K562 (cell line): ENCODE results near the gene PIK3R6. TPM values are rescaled to one million over a fixed set of nuclear protein-coding genes. Genes with fewer than 3 reads are reported as not detected.

ENCODE experiments used
- ATAC-seq: fragments of 200-7000 bp; cut with Tn5 transposase; 3 replicates; pipeline ENCODE4 v1.9.1; 2020; ENCODE audit warnings: moderate library complexity
- BruUV-seq: library from RNA; stranded (reverse); fragments of 400-500 nt; replicated peaks from 2 replicates; lab custom pipeline; 2021; lab: Mats Ljungman, UMichigan
- CTCF ChIA-PET: fragments of 300-600 bp; formaldehyde crosslinking; extraction: SDS; loops from one replicate; lab custom pipeline; 2021; ENCODE audit warnings: low intra/inter-chr PET ratio; lab: Yijun Ruan, JAX
- POLR2A ChIA-PET: fragments of 300-600, 350-650 bp; sonication (Branson Sonifier 250); formaldehyde crosslinking; extraction: SDS; loops from one replicate; lab custom pipeline; 2021; ENCODE audit warnings: antibody characterized with exemption, inconsistent platforms; lab: Yijun Ruan, JAX
- DNase-seq, 4 experiments: peaks; one replicate each; pipeline versions ENCODE4 v3.0.0 to v3.0.0-alpha.2; 2011 to 2018; ENCODE audit warnings: low spot score in 3 of 4, mixed read lengths in 3 of 4; ENCODE audit errors: extremely low read depth in 1 of 4
- FAIRE-seq: peaks from 2 replicates; lab custom pipeline; 2011; peaks lifted over from hg19 to GRCh38; lab: Jason Lieb, UNC
- H2AFZ ChIP-seq: 2 replicates; pipeline ENCODE4 v1.6.0; 2011; ENCODE audit warnings: low read depth, low read length, control low read depth, inconsistent platforms
- H3K27ac ChIP-seq: fragments of 200-600 bp; 3 replicates; pipeline ENCODE4 v1.8.0; 2011; ENCODE audit warnings: low read depth, mild to moderate bottlenecking, control low read depth, inconsistent platforms, low read length, moderate library complexity, mixed read lengths; ENCODE audit errors: extremely low read depth
- H3K27me3 ChIP-seq, 2 experiments: fragments of 300-600 bp in 1 of 2; 2 replicates in 1 of 2; 3 replicates in 1 of 2; pipeline versions ENCODE4 v1.6.0 to v1.8.0; 2011; ENCODE audit warnings: inconsistent platforms in 2 of 2, low read length in 2 of 2, mild to moderate bottlenecking in 1 of 2, mixed read lengths in 1 of 2, moderate library complexity in 1 of 2; ENCODE audit not compliant: control insufficient read depth in 2 of 2, insufficient read depth in 2 of 2
- H3K36me3 ChIP-seq: fragments of 300-600 bp; 3 replicates; pipeline ENCODE4 v1.8.0; 2011; ENCODE audit warnings: mild to moderate bottlenecking, low read length, inconsistent platforms; ENCODE audit not compliant: control insufficient read depth, insufficient read depth
- H3K4me1 ChIP-seq, 2 experiments: fragments of 200-600 bp in 1 of 2; replicated peaks in 1 of 2; 2 replicates in 1 of 2; 3 replicates in 1 of 2; pipeline versions ENCODE4 v1.5.1 to v1.8.0; 2011; ENCODE audit warnings: inconsistent platforms in 2 of 2, low read length in 2 of 2, mild to moderate bottlenecking in 1 of 2, mixed read lengths in 1 of 2, moderate library complexity in 1 of 2; ENCODE audit not compliant: control insufficient read depth in 2 of 2, insufficient read depth in 2 of 2
- H3K4me2 ChIP-seq: 2 replicates; pipeline ENCODE4 v1.6.1; 2011; ENCODE audit warnings: low read length, control low read depth, inconsistent platforms, mixed read lengths; ENCODE audit not compliant: insufficient read depth
- H3K4me3 ChIP-seq: fragments of 200-600 bp; sonication (generic), shearing (Covaris generic); 2 replicates; pipeline ENCODE4 v1.5.1; 2016; ENCODE audit warnings: control low read depth, inconsistent platforms
- H3K79me2 ChIP-seq: fragments of 200-600 bp; 3 replicates; pipeline ENCODE4 v1.8.0; 2011; ENCODE audit warnings: low read length, inconsistent platforms; ENCODE audit not compliant: control insufficient read depth, insufficient read depth
- H3K9ac ChIP-seq, 2 experiments: 2 replicates each; pipeline versions ENCODE4 v1.6.0 to v1.6.1; 2011; ENCODE audit warnings: low read depth in 2 of 2, low read length in 2 of 2, control low read depth in 1 of 2, inconsistent platforms in 1 of 2, mild to moderate bottlenecking in 1 of 2, mixed read lengths in 1 of 2; ENCODE audit not compliant: insufficient read depth in 1 of 2
- H3K9me1 ChIP-seq: one replicate; pipeline ENCODE4 v1.6.0; 2011; ENCODE audit warnings: inconsistent platforms, mild to moderate bottlenecking, low read length, moderate library complexity; ENCODE audit not compliant: control insufficient read depth, insufficient read depth
- H3K9me3 ChIP-seq: replicated peaks from 2 replicates; pipeline ENCODE4 v1.5.1; 2011; ENCODE audit warnings: low read depth, low read length, inconsistent platforms; ENCODE audit not compliant: control insufficient read depth, insufficient read depth
- H4K20me1 ChIP-seq: replicated peaks from 2 replicates; pipeline ENCODE4 v1.6.1; 2011; ENCODE audit warnings: low read length, inconsistent platforms, mixed read lengths; ENCODE audit not compliant: control insufficient read depth, insufficient read depth
- ARHGAP35 ChIP-seq: fragments of 450-650 bp; IDR thresholded peaks from 2 replicates; pipeline ENCODE4 v1.6.1; 2018; ENCODE audit not compliant: partially characterized antibody
- CHCHD3 ChIP-seq: fragments of 250-450 bp; sonication (Bioruptor Pico); IDR thresholded peaks from 2 replicates; pipeline ENCODE4 v2.1.2; 2022; ENCODE audit warnings: mild to moderate bottlenecking
- CHD4 ChIP-seq: fragments of 200-600 bp; sonication (generic); IDR thresholded peaks from 3 replicates; pipeline ENCODE4 v1.6.1; 2012; ENCODE audit warnings: low read depth, mild to moderate bottlenecking, mixed read lengths, low read length, inconsistent platforms; ENCODE audit not compliant: insufficient read depth, insufficient replicate concordance, poor library complexity, severe bottlenecking
- POLR2A ChIP-seq: fragments of 450-650 bp; conservative IDR thresholded peaks from 2 replicates; pipeline ENCODE4 v1.6.1; 2016
- RBM25 ChIP-seq: fragments of 200-400 bp; formaldehyde crosslinking; IDR thresholded peaks from 2 replicates; pipeline ENCODE4 v1.6.1; 2018; ENCODE audit warnings: low read length, low read depth, moderate library complexity; ENCODE audit not compliant: severe bottlenecking
- TSC22D4 ChIP-seq: fragments of 450-650 bp; IDR thresholded peaks from 2 replicates; pipeline ENCODE4 v1.6.1; 2016; ENCODE audit warnings: missing genetic modification characterization, missing biosample characterization, control low read depth
- ZNF133 ChIP-seq: fragments of 250-450 bp; sonication (Bioruptor Pico); IDR thresholded peaks from 2 replicates; pipeline ENCODE4 v1.4.0; 2020; ENCODE audit warnings: mild to moderate bottlenecking
- ZNF3 ChIP-seq: fragments of 250-450 bp; sonication (Bioruptor Pico); IDR thresholded peaks from 2 replicates; pipeline ENCODE4 v1.5.0; 2021; ENCODE audit warnings: mild to moderate bottlenecking, moderate library complexity
- WGBS: fragments of 100-300 bp; shearing (Covaris generic); methylation state at CpG from one replicate; pipeline ENCODE4 v1.1.6; 2016; ENCODE audit warnings: low coverage, mixed read lengths; ENCODE audit not compliant: insufficient coverage; ENCODE audit errors: missing lambda C conversion rate; 5-methylcytosine and 5-hydroxymethylcytosine counted together
- in situ Hi-C: fragments of 300-500 bp; cut with MboI; formaldehyde crosslinking; loops from 4 replicates; pipeline ENCODE4 v1.15.0; 2018; ENCODE audit warnings: inconsistent platforms, mixed read lengths
- intact Hi-C: fragments of 100-400 bp; cut with micrococcal nuclease; formaldehyde crosslinking; loops from 2 replicates; pipeline ENCODE4 v1.14.2; 2022
- polyA plus RNA-seq, 8 experiments: library from polyadenylated mRNA; depleted of rRNA in 4 of 8; stranded (reverse) in 5 of 8; unstranded in 3 of 8; fragments of >200 nt; fragmentation: Nextera tagmentation in 2 of 8; fragmentation: Illumina TruSeq in 1 of 8; extraction: Ambion mirVana in 2 of 8; extraction: Trizol in 1 of 8; gene quantifications; 2 replicates each; pipeline versions ENCODE4 v1.2.1 to v1.2.3, GENCODE V29; 2011 to 2014; ENCODE audit warnings: inconsistent platforms in 1 of 8, missing spikeins in 1 of 8
- total RNA-seq, 7 experiments: library from RNA; depleted of rRNA in 6 of 7; stranded (reverse); fragments of >200 nt in 6 of 7; fragmentation: Illumina TruSeq in 2 of 7; extraction: Trizol in 2 of 7; gene quantifications; 2 replicates each; pipeline versions ENCODE4 v1.2.1 to v1.2.3, GENCODE V29; 2011 to 2021; ENCODE audit warnings: low replicate concordance in 1 of 7
- TF ChIP-seq, protein P1 (sequence below): sonication (generic); formaldehyde crosslinking; IDR thresholded peaks from 2 replicates; pipeline ENCODE4 v1.8.0; 2023; ENCODE audit warnings: mild to moderate bottlenecking, missing genetic modification reagents

PIK3R6 gene
- total and polyA plus RNA-seq, 9 of the 15 experiments (the other 6 are each of a cell fraction or from before 2014, with no cell fraction given), result 0.04 TPM; not detected in 8

GRCh38 chr17:8914554-8914953 lies 47.1 kb upstream of the PIK3R6 start:
- DNase-seq, result no peak
- in situ Hi-C loops, result no loop called here
- Histone ChIP-seq H3K27ac (no peak overlapping the region), H3K9me3 (no peaks in the 10 kb centered on the region), H3K4me2 (no peak overlapping the region), H3K79me2 (no peaks in the 10 kb centered on the region), H3K9me1 (no peaks in the 10 kb centered on the region), H4K20me1 (no peaks in the 10 kb centered on the region), H2AFZ (no peak overlapping the region), H3K4me3 (no peak overlapping the region), H3K36me3 (no peaks in the 10 kb centered on the region), H3K4me1 (no peaks in the 10 kb centered on the region), H3K9ac (no peak overlapping the region), H3K27me3 (peaks cover 0 to 49% of the 10 kb centered on the region in 2 experiments; a peak in 3 of 5 replicates)
- WGBS, result 0% methylated on average over 5 of the region's 8 CpGs
- FAIRE-seq, result no peak
- ATAC-seq, result no peak
- no peak for TF ChIP-seq CHD4
- no peak for TF ChIP-seq ZNF133 (CRISPR knock-in tag)
- no peak for TF ChIP-seq ZNF3
- TF ChIP-seq TSC22D4, result no peak
- TF ChIP-seq, protein P1, sequence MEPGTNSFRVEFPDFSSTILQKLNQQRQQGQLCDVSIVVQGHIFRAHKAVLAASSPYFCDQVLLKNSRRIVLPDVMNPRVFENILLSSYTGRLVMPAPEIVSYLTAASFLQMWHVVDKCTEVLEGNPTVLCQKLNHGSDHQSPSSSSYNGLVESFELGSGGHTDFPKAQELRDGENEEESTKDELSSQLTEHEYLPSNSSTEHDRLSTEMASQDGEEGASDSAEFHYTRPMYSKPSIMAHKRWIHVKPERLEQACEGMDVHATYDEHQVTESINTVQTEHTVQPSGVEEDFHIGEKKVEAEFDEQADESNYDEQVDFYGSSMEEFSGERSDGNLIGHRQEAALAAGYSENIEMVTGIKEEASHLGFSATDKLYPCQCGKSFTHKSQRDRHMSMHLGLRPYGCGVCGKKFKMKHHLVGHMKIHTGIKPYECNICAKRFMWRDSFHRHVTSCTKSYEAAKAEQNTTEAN, result no peak
- TF ChIP-seq POLR2A, result no peak
- TF ChIP-seq CHCHD3 (CRISPR knock-in tag), result no peak
- no peak for TF ChIP-seq ARHGAP35
- peak; percentile 6 for TF ChIP-seq RBM25
- BruUV-seq, result no TSS peak
- POLR2A ChIA-PET, result interaction anchor here (0.7 kb wide), 1 partner anchor 380 kb away, joined by 5 read pairs; no protein-coding TSS in a partner anchor
- CTCF ChIA-PET, result no interaction called here
- intact Hi-C loops, result no loop called here
